GM15510 (cell line): ENCODE data around the gene FOXL3.

Experiments used
- POLR2A ChIP-seq: IDR thresholded peaks from 3 replicates; pipeline ENCODE4 v1.6.1; 2011; ENCODE audit warnings: borderline replicate concordance; ENCODE audit not compliant: insufficient read length; ENCODE audit errors: extremely low read depth

The FOXL3 gene

GRCh38 chr7:301291-302053 is 11.5 kb downstream of the FOXL3 start:
- TF ChIP-seq POLR2A = no peak

- no peak for TF ChIP-seq POLR2A
These were observed 12.4 kb downstream of the FOXL3 start for GRCh38 chr7:302054-302992.

GRCh38 chr7:303425-303824 is 13.5 kb downstream of the FOXL3 start:
- TF ChIP-seq POLR2A = no peak

GRCh38 chr7:303884-304573 is 14.1 kb downstream of the FOXL3 start:
- no peak for TF ChIP-seq POLR2A

- no peak for TF ChIP-seq POLR2A
These were observed 14.8 kb downstream of the FOXL3 start for GRCh38 chr7:304574-305409.

GRCh38 chr7:305410-306151 is 15.6 kb downstream of the FOXL3 start:
- no peak for TF ChIP-seq POLR2A

GRCh38 chr7:307970-308369 is 18.0 kb downstream of the FOXL3 start:
- no peak for TF ChIP-seq POLR2A

GRCh38 chr7:309586-310228 is 19.7 kb downstream of the FOXL3 start:
- TF ChIP-seq POLR2A = no peak

- no peak for TF ChIP-seq POLR2A
These were observed 21.2 kb downstream of the FOXL3 start for GRCh38 chr7:311131-311680.

- TF ChIP-seq POLR2A = no peak
These were observed 21.8 kb downstream of the FOXL3 start for GRCh38 chr7:311796-312195.

GRCh38 chr7:312424-312823 is 22.5 kb downstream of the FOXL3 start:
- no peak for TF ChIP-seq POLR2A

- no peak for TF ChIP-seq POLR2A
These were observed 24.9 kb downstream of the FOXL3 start for GRCh38 chr7:314853-315252.
